ENCODE measurements around the gene ATP11A. TPM values are rescaled to one million over a fixed set of nuclear protein-coding genes. Genes with fewer than 3 reads are reported as not detected.

ATP11A gene
- total and polyA plus RNA-seq, 10 of the 15 experiments (the other 5 are each of a cell fraction or from before 2014, with no cell fraction given) = 1.4 to 69.6 (median 14.4) TPM

DNA sequence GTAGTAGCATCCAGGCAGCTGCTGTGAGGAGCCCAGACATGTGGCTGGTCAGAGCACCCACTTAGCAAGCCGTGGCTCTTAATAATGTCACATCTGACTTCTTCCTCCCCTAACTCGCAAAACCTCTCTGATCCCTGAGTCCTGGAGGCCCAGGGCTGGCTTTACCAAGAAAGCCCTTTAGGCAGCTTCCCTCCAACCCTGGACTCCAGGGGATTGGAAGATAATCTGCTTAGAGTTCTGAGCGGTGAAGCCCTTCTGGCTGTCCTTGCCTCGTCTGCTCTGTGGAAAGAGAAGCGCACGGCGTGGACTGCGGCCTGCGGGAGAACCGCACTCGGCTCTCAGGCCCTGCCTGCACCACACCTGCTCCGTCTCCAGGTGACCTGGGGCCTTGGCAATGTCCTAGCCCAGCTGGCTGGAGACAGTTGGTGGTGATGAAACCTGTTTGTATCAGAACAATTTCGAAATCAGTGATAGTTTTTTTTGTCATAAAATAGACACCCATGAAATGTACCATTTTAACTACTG, 214.7 kb downstream of the ATP11A start:
- Histone ChIP-seq H3K79me2 (ENCODE audit: control insufficient read depth, insufficient read depth, low read length) (no peaks in the 10 kb centered on the region), H4K20me1 (ENCODE audit: control insufficient read depth, insufficient read depth) (no peaks in the 10 kb centered on the region), H3K27ac (ENCODE audit: control insufficient read depth, insufficient read depth) (no peak overlapping the region), H3K9me3 (replicated peaks; ENCODE audit: control insufficient read depth, insufficient read depth, low read length) (no peaks in the 10 kb centered on the region; the same call in 2 of the 3 replicates), H3K27me3 (replicated peaks in 1 of 2; ENCODE audit: control insufficient read depth in 2 of 2, insufficient read depth in 2 of 2, low read length in 1 of 2) (peaks cover 0 to 5% of the 10 kb centered on the region in 2 experiments; a peak in 2 of 4 replicates), H3K36me3 (ENCODE audit: control insufficient read depth in 2 of 2, insufficient read depth in 2 of 2, low read length in 1 of 2) (no peaks in the 10 kb centered on the region), H3K4me2 (ENCODE audit: control insufficient read depth, insufficient read depth) (no peak overlapping the region), H3K4me1 (ENCODE audit: control insufficient read depth, insufficient read depth, low read length) (no peaks in the 10 kb centered on the region), H3K4me3 (no peak overlapping the region), H2AFZ (ENCODE audit: control insufficient read depth, low read depth, low read length) (no peak overlapping the region), H3K9ac (ENCODE audit: control insufficient read depth, insufficient read depth, low read length) (no peak overlapping the region)
- intact Hi-C loops (cut with micrococcal nuclease; ENCODE audit: unreplicated experiment) = no loop called here
- ATAC-seq (no peak), FAIRE-seq (no peak), DNase-seq (ENCODE audit: low read depth, low spot score) (no peak)
- SMC1A ChIA-PET (ENCODE audit: uncharacterized antibody, unreplicated experiment) = no interaction called here
- CTCF ChIA-PET = no interaction called here
- WGBS (ENCODE audit: insufficient coverage, insufficient replicate concordance, low lambda C conversion rate, missing lambda C conversion rate) = 60% methylated on average over 13 of the region's 13 CpGs
- RAD21 ChIA-PET (ENCODE audit: unreplicated experiment) = no interaction called here
- BruUV-seq (replicated peaks) = no TSS peak
- TF ChIP-seq NR2C1 (IDR thresholded peaks at IDR 0.05) = no peak
- TF ChIP-seq NRF1 (conservative IDR thresholded peaks at IDR 0.05; ENCODE audit: low read depth, low read length) = no peak
- TF ChIP-seq MTA3 (IDR thresholded peaks at IDR 0.05; ENCODE audit: borderline replicate concordance, low read length) = no peak
- no peak for TF ChIP-seq CTCF (IDR thresholded peaks at IDR 0.05 in 2 of 3, conservative IDR thresholded peaks at IDR 0.05 in 1 of 3; ENCODE audit: control insufficient read depth in 2 of 3, extremely low read depth in 1 of 3, insufficient read depth in 1 of 3, low read depth in 3 of 3, low read length in 3 of 3)
- no peak for TF ChIP-seq BRCA1 (IDR thresholded peaks at IDR 0.05; ENCODE audit: low read depth, low read length)
- TF ChIP-seq EZH2 (IDR thresholded peaks at IDR 0.05; ENCODE audit: borderline replicate concordance, control insufficient read depth, low read depth, low read length) = no peak
- no peak for TF ChIP-seq NBN (IDR thresholded peaks at IDR 0.05)
- TF ChIP-seq SUPT20H (IDR thresholded peaks at IDR 0.05; ENCODE audit: borderline replicate concordance, control insufficient read depth, low read depth, low read length) = no peak
- no peak for TF ChIP-seq WRNIP1 (IDR thresholded peaks at IDR 0.05; ENCODE audit: borderline replicate concordance, low read depth, low read length)
- TF ChIP-seq, protein P1, sequence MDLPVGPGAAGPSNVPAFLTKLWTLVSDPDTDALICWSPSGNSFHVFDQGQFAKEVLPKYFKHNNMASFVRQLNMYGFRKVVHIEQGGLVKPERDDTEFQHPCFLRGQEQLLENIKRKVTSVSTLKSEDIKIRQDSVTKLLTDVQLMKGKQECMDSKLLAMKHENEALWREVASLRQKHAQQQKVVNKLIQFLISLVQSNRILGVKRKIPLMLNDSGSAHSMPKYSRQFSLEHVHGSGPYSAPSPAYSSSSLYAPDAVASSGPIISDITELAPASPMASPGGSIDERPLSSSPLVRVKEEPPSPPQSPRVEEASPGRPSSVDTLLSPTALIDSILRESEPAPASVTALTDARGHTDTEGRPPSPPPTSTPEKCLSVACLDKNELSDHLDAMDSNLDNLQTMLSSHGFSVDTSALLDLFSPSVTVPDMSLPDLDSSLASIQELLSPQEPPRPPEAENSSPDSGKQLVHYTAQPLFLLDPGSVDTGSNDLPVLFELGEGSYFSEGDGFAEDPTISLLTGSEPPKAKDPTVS (IDR thresholded peaks at IDR 0.05; ENCODE audit: low read depth, low read length) = no peak
- TF ChIP-seq MXI1 (IDR thresholded peaks at IDR 0.05; ENCODE audit: low read depth, low read length) = no peak
- no peak for TF ChIP-seq HDAC6 (IDR thresholded peaks at IDR 0.05; ENCODE audit: unreplicated experiment)
- no peak for TF ChIP-seq SIN3A (IDR thresholded peaks at IDR 0.05; ENCODE audit: low read depth, low read length)
- no peak for TF ChIP-seq GABPA (IDR thresholded peaks at IDR 0.05; ENCODE audit: low read depth)
- TF ChIP-seq SMAD5 (IDR thresholded peaks at IDR 0.05; ENCODE audit: low read depth) = no peak
- TF ChIP-seq PAX8 (IDR thresholded peaks at IDR 0.05) = no peak
- TF ChIP-seq, protein P2, sequence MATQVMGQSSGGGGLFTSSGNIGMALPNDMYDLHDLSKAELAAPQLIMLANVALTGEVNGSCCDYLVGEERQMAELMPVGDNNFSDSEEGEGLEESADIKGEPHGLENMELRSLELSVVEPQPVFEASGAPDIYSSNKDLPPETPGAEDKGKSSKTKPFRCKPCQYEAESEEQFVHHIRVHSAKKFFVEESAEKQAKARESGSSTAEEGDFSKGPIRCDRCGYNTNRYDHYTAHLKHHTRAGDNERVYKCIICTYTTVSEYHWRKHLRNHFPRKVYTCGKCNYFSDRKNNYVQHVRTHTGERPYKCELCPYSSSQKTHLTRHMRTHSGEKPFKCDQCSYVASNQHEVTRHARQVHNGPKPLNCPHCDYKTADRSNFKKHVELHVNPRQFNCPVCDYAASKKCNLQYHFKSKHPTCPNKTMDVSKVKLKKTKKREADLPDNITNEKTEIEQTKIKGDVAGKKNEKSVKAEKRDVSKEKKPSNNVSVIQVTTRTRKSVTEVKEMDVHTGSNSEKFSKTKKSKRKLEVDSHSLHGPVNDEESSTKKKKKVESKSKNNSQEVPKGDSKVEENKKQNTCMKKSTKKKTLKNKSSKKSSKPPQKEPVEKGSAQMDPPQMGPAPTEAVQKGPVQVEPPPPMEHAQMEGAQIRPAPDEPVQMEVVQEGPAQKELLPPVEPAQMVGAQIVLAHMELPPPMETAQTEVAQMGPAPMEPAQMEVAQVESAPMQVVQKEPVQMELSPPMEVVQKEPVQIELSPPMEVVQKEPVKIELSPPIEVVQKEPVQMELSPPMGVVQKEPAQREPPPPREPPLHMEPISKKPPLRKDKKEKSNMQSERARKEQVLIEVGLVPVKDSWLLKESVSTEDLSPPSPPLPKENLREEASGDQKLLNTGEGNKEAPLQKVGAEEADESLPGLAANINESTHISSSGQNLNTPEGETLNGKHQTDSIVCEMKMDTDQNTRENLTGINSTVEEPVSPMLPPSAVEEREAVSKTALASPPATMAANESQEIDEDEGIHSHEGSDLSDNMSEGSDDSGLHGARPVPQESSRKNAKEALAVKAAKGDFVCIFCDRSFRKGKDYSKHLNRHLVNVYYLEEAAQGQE (IDR thresholded peaks at IDR 0.05; ENCODE audit: low read depth, low read length) = no peak
- no peak for TF ChIP-seq CEBPB (IDR thresholded peaks at IDR 0.05; ENCODE audit: borderline replicate concordance in 1 of 2, low read depth in 2 of 2, low read length in 2 of 2)
- POLR2A ChIA-PET = no interaction called here
- in situ Hi-C loops (cut with MboI) = no loop called here

Measured in GM12878 (cell line).